ENCODE data around the gene PDK1.

PDK1 gene

GRCh38 chr2:172624996-172625395, 69.1 kb downstream of the PDK1 start:
- in situ Hi-C loops (cut with HindIII; ENCODE audit: low pct_ligation_motif_present, low pct_unique_long_range_greater_than_20kb, low sequenced_read_pairs), result no loop called here

GRCh38 chr2:172627181-172627580, 71.3 kb downstream of the PDK1 start:
- in situ Hi-C loops (cut with HindIII; ENCODE audit: low pct_ligation_motif_present, low pct_unique_long_range_greater_than_20kb, low sequenced_read_pairs), result no loop called here
- DNase-seq, result no peak

More at GRCh38 chr2:172624996-172625395, 69.1 kb downstream of the PDK1 start:
- DNase-seq, result no peak

GRCh38 chr2:172628085-172628484, 72.2 kb downstream of the PDK1 start:
- no peak for DNase-seq
- in situ Hi-C loops (cut with HindIII; ENCODE audit: low pct_ligation_motif_present, low pct_unique_long_range_greater_than_20kb, low sequenced_read_pairs), result no loop called here

- in situ Hi-C loops (cut with HindIII; ENCODE audit: low pct_ligation_motif_present, low pct_unique_long_range_greater_than_20kb, low sequenced_read_pairs), result no loop called here
- no peak for DNase-seq
These were observed 73.7 kb downstream of the PDK1 start for GRCh38 chr2:172629586-172629985.

GRCh38 chr2:172630181-172630580, 74.3 kb downstream of the PDK1 start:
- in situ Hi-C loops (cut with HindIII; ENCODE audit: low pct_ligation_motif_present, low pct_unique_long_range_greater_than_20kb, low sequenced_read_pairs), result no loop called here
- DNase-seq, result no peak

GRCh38 chr2:172634477-172634876, 78.6 kb downstream of the PDK1 start:
- in situ Hi-C loops (cut with HindIII; ENCODE audit: low pct_ligation_motif_present, low pct_unique_long_range_greater_than_20kb, low sequenced_read_pairs), result no loop called here
- DNase-seq, result no peak

GRCh38 chr2:172635548-172635947, 79.7 kb downstream of the PDK1 start:
- DNase-seq, result no peak
- in situ Hi-C loops (cut with HindIII; ENCODE audit: low pct_ligation_motif_present, low pct_unique_long_range_greater_than_20kb, low sequenced_read_pairs), result no loop called here

GRCh38 chr2:172639256-172639655, 83.4 kb downstream of the PDK1 start:
- DNase-seq, result no peak
- in situ Hi-C loops (cut with HindIII; ENCODE audit: low pct_ligation_motif_present, low pct_unique_long_range_greater_than_20kb, low sequenced_read_pairs), result no loop called here

GRCh38 chr2:172639823-172640222, 83.9 kb downstream of the PDK1 start:
- in situ Hi-C loops (cut with HindIII; ENCODE audit: low pct_ligation_motif_present, low pct_unique_long_range_greater_than_20kb, low sequenced_read_pairs), result no loop called here
- peak; percentile 9 for DNase-seq

GRCh38 chr2:172640389-172640788, 84.5 kb downstream of the PDK1 start:
- in situ Hi-C loops (cut with HindIII; ENCODE audit: low pct_ligation_motif_present, low pct_unique_long_range_greater_than_20kb, low sequenced_read_pairs), result no loop called here
- DNase-seq, result no peak

GRCh38 chr2:172642301-172643020, 86.6 kb downstream of the PDK1 start:
- DNase-seq, result no peak
- in situ Hi-C loops (cut with HindIII; ENCODE audit: low pct_ligation_motif_present, low pct_unique_long_range_greater_than_20kb, low sequenced_read_pairs), result no loop called here

- in situ Hi-C loops (cut with HindIII; ENCODE audit: low pct_ligation_motif_present, low pct_unique_long_range_greater_than_20kb, low sequenced_read_pairs), result no loop called here
- no peak for DNase-seq
These were observed 87.3 kb downstream of the PDK1 start for GRCh38 chr2:172643142-172643541.

- in situ Hi-C loops (cut with HindIII; ENCODE audit: low pct_ligation_motif_present, low pct_unique_long_range_greater_than_20kb, low sequenced_read_pairs), result no loop called here
These were observed 91.5 kb downstream of the PDK1 start for GRCh38 chr2:172647439-172647838.

GRCh38 chr2:172655091-172655837, 99.4 kb downstream of the PDK1 start:
- in situ Hi-C loops (cut with HindIII; ENCODE audit: low pct_ligation_motif_present, low pct_unique_long_range_greater_than_20kb, low sequenced_read_pairs), result no loop called here
- no peak for DNase-seq

More at GRCh38 chr2:172647439-172647838, 91.5 kb downstream of the PDK1 start:
- no peak for DNase-seq

- no peak for DNase-seq
- in situ Hi-C loops (cut with HindIII; ENCODE audit: low pct_ligation_motif_present, low pct_unique_long_range_greater_than_20kb, low sequenced_read_pairs), result no loop called here
These were observed 100.1 kb downstream of the PDK1 start for GRCh38 chr2:172655838-172656573.

All from ACHN (cell line).